ENCODE data around the gene MINDY3. TPM values are rescaled to one million over a fixed set of nuclear protein-coding genes. Genes with fewer than 3 reads are reported as not detected.

The MINDY3 gene
- total RNA-seq, 1 experiment from 2014 or later: 11.3 TPM

DNA sequence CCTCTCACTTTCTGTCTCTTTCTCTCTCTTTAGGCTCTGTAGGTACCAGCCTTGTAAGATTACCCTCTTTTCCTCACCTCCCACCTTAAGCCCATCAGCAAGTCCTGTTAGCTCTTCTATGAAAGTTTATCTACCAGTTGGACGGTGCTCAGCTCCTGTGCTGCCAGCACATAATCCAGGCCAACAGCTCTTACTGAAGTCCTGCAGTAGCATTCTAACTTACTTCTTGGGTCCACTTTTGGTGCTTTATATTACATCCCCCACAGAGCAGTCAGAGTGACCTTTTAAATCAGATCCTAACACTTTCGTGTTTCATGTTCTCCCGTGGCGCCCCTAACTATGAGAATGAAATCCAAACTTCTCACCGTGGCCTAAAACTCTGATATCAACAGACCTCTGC is 101.7 kb downstream of the MINDY3 start (continued):
- TF ChIP-seq, protein P1, sequence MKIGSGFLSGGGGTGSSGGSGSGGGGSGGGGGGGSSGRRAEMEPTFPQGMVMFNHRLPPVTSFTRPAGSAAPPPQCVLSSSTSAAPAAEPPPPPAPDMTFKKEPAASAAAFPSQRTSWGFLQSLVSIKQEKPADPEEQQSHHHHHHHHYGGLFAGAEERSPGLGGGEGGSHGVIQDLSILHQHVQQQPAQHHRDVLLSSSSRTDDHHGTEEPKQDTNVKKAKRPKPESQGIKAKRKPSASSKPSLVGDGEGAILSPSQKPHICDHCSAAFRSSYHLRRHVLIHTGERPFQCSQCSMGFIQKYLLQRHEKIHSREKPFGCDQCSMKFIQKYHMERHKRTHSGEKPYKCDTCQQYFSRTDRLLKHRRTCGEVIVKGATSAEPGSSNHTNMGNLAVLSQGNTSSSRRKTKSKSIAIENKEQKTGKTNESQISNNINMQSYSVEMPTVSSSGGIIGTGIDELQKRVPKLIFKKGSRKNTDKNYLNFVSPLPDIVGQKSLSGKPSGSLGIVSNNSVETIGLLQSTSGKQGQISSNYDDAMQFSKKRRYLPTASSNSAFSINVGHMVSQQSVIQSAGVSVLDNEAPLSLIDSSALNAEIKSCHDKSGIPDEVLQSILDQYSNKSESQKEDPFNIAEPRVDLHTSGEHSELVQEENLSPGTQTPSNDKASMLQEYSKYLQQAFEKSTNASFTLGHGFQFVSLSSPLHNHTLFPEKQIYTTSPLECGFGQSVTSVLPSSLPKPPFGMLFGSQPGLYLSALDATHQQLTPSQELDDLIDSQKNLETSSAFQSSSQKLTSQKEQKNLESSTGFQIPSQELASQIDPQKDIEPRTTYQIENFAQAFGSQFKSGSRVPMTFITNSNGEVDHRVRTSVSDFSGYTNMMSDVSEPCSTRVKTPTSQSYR (CRISPR knock-in tag; IDR thresholded peaks at IDR 0.05): no peak
- TF ChIP-seq ETV6 (CRISPR knock-in tag; IDR thresholded peaks at IDR 0.05) (no peak), ZNF396 (CRISPR knock-in tag; IDR thresholded peaks at IDR 0.05; ENCODE audit: borderline replicate concordance) (no peak)
- TF ChIP-seq, protein P2, sequence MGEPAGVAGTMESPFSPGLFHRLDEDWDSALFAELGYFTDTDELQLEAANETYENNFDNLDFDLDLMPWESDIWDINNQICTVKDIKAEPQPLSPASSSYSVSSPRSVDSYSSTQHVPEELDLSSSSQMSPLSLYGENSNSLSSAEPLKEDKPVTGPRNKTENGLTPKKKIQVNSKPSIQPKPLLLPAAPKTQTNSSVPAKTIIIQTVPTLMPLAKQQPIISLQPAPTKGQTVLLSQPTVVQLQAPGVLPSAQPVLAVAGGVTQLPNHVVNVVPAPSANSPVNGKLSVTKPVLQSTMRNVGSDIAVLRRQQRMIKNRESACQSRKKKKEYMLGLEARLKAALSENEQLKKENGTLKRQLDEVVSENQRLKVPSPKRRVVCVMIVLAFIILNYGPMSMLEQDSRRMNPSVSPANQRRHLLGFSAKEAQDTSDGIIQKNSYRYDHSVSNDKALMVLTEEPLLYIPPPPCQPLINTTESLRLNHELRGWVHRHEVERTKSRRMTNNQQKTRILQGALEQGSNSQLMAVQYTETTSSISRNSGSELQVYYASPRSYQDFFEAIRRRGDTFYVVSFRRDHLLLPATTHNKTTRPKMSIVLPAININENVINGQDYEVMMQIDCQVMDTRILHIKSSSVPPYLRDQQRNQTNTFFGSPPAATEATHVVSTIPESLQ (CRISPR knock-in tag; IDR thresholded peaks at IDR 0.05): no peak

DNA sequence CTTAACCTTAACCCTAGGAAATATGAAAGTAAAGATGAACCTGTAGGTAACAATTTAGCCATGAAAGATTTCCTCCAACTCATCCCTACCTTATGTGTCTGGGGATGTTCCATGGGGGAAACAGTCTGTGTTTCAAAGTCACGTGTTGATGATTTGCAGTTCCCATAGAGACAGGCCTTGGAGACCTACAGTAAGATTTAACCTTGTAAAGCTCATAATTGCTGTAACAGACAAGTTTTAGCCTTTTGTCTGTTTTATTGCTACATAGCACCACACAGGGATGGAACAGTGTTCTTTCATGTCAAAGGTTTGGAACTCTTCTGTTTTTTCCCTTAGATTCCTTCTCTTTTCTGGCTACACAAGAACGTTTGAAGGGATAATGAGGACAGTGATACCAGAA is 105.4 kb downstream of the MINDY3 start:
- TF ChIP-seq, protein P3, sequence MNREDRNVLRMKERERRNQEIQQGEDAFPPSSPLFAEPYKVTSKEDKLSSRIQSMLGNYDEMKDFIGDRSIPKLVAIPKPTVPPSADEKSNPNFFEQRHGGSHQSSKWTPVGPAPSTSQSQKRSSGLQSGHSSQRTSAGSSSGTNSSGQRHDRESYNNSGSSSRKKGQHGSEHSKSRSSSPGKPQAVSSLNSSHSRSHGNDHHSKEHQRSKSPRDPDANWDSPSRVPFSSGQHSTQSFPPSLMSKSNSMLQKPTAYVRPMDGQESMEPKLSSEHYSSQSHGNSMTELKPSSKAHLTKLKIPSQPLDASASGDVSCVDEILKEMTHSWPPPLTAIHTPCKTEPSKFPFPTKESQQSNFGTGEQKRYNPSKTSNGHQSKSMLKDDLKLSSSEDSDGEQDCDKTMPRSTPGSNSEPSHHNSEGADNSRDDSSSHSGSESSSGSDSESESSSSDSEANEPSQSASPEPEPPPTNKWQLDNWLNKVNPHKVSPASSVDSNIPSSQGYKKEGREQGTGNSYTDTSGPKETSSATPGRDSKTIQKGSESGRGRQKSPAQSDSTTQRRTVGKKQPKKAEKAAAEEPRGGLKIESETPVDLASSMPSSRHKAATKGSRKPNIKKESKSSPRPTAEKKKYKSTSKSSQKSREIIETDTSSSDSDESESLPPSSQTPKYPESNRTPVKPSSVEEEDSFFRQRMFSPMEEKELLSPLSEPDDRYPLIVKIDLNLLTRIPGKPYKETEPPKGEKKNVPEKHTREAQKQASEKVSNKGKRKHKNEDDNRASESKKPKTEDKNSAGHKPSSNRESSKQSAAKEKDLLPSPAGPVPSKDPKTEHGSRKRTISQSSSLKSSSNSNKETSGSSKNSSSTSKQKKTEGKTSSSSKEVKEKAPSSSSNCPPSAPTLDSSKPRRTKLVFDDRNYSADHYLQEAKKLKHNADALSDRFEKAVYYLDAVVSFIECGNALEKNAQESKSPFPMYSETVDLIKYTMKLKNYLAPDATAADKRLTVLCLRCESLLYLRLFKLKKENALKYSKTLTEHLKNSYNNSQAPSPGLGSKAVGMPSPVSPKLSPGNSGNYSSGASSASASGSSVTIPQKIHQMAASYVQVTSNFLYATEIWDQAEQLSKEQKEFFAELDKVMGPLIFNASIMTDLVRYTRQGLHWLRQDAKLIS (CRISPR knock-in tag; IDR thresholded peaks at IDR 0.05; ENCODE audit: borderline replicate concordance): no peak
- TF ChIP-seq TCF7 (CRISPR knock-in tag; IDR thresholded peaks at IDR 0.05; ENCODE audit: low read depth): no peak
- H3K27ac Mint-ChIP-seq: no peak overlapping the region
- no peaks in the 10 kb centered on the region for H3K36me3 Mint-ChIP-seq
- H3K4me3 Mint-ChIP-seq: no peak overlapping the region
- peaks cover 3% of the 10 kb centered on the region; the same call in 1 of the 2 replicates for H3K27me3 Mint-ChIP-seq (ENCODE audit: low read depth)
- CTCF ChIA-PET: no interaction called here
- no peaks in the 10 kb centered on the region for H3K4me1 Mint-ChIP-seq
- DNase-seq (ENCODE audit: low spot score) (no peak), ATAC-seq (no peak)
- no peaks in the 10 kb centered on the region for H3K9me3 Mint-ChIP-seq
- POLR2A ChIA-PET: interaction anchor here (0.6 kb wide), 1 partner anchor 975 kb away, joined by 3 read pairs; no protein-coding TSS in a partner anchor

GRCh38 chr10:15751046-15751445 is 109.3 kb downstream of the MINDY3 start:
- H3K4me3 Mint-ChIP-seq: no peak overlapping the region
- ATAC-seq: no peak
- ChIA-PET CTCF (interaction anchor here (0.8 to 1.5 kb wide), 3 partner anchors 11 to 166 kb away, joined by 3 to 4 read pairs (median 3); no protein-coding TSS in a partner anchor), POLR2A (no interaction called here)
- H3K9me3 Mint-ChIP-seq: no peaks in the 10 kb centered on the region
- no peak overlapping the region for H3K27ac Mint-ChIP-seq
- H3K36me3 Mint-ChIP-seq: no peaks in the 10 kb centered on the region
- peaks cover under 1% of the 10 kb centered on the region; the same call in 1 of the 2 replicates for H3K27me3 Mint-ChIP-seq (ENCODE audit: low read depth)
- DNase-seq (ENCODE audit: low spot score): no peak
- no peaks in the 10 kb centered on the region for H3K4me1 Mint-ChIP-seq
- TF ChIP-seq FOXP1 (CRISPR knock-in tag; IDR thresholded peaks at IDR 0.05; ENCODE audit: borderline replicate concordance): no peak
- no peak for TF ChIP-seq GRHL2 (CRISPR knock-in tag; IDR thresholded peaks at IDR 0.05; ENCODE audit: insufficient replicate concordance, severe bottlenecking)
- TF ChIP-seq ZNF532 (CRISPR knock-in tag; IDR thresholded peaks at IDR 0.05; ENCODE audit: borderline replicate concordance): no peak
- no peak for TF ChIP-seq ESRRA (CRISPR knock-in tag; IDR thresholded peaks at IDR 0.05; ENCODE audit: borderline replicate concordance)
- TF ChIP-seq, protein P4, sequence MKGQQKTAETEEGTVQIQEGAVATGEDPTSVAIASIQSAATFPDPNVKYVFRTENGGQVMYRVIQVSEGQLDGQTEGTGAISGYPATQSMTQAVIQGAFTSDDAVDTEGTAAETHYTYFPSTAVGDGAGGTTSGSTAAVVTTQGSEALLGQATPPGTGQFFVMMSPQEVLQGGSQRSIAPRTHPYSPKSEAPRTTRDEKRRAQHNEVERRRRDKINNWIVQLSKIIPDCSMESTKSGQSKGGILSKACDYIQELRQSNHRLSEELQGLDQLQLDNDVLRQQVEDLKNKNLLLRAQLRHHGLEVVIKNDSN (CRISPR knock-in tag; IDR thresholded peaks at IDR 0.05): no peak
- TF ChIP-seq ZNF121 (CRISPR knock-in tag; IDR thresholded peaks at IDR 0.05): no peak
- TF ChIP-seq, protein P1 (CRISPR knock-in tag; IDR thresholded peaks at IDR 0.05): no peak
- TF ChIP-seq, protein P5, sequence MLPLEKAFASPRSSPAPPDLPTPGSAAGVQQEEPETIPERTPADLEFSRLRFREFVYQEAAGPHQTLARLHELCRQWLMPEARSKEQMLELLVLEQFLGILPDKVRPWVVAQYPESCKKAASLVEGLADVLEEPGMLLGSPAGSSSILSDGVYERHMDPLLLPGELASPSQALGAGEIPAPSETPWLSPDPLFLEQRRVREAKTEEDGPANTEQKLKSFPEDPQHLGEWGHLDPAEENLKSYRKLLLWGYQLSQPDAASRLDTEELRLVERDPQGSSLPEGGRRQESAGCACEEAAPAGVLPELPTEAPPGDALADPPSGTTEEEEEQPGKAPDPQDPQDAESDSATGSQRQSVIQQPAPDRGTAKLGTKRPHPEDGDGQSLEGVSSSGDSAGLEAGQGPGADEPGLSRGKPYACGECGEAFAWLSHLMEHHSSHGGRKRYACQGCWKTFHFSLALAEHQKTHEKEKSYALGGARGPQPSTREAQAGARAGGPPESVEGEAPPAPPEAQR (CRISPR knock-in tag; IDR thresholded peaks at IDR 0.05): no peak
- no peak for TF ChIP-seq TEAD4 (CRISPR knock-in tag; IDR thresholded peaks at IDR 0.05)

All from WTC11 (cell line).